HG02840 (cell line): ENCODE data around the gene EIF4E3.
A peak's percentile ranks its signal among the peaks of the same experiment; 100 is the strongest.

Experiments
- ATAC-seq: cut with Tn5 transposase; IDR thresholded peaks from one replicate; pipeline ENCODE4 v1.9.1; 2021; ENCODE audit warnings: mild to moderate bottlenecking, moderate library complexity, moderate number of reproducible peaks; ENCODE audit not compliant: unreplicated experiment, low FRiP score

The EIF4E3 gene

GRCh38 chr3:71724171-71724453 is 1.1 kb downstream of the EIF4E3 start:
- ATAC-seq: no peak

GRCh38 chr3:71723452-71724170 is 1.6 kb downstream of the EIF4E3 start:
- ATAC-seq: no peak

GRCh38 chr3:71722693-71723092 is 2.5 kb downstream of the EIF4E3 start:
- ATAC-seq: no peak

- ATAC-seq: no peak
Observed at GRCh38 chr3:71721651-71722157, 3.5 kb downstream of the EIF4E3 start.

- no peak for ATAC-seq
Observed at GRCh38 chr3:71721002-71721401, 4.2 kb downstream of the EIF4E3 start.

- no peak for ATAC-seq
Observed at GRCh38 chr3:71718072-71718471, 7.1 kb downstream of the EIF4E3 start.

- no peak for ATAC-seq
Observed at GRCh38 chr3:71714595-71714994, 10.6 kb downstream of the EIF4E3 start.

GRCh38 chr3:71713041-71713440 is 12.2 kb downstream of the EIF4E3 start:
- ATAC-seq: no peak

- peak; percentile 56 for ATAC-seq
Observed at GRCh38 chr3:71710906-71711494, 14.2 kb downstream of the EIF4E3 start.

GRCh38 chr3:71709908-71710511 is 15.2 kb downstream of the EIF4E3 start:
- ATAC-seq: no peak

- no peak for ATAC-seq
Observed at GRCh38 chr3:71708476-71709105, 16.6 kb downstream of the EIF4E3 start.

GRCh38 chr3:71707595-71707994 is 17.6 kb downstream of the EIF4E3 start:
- no peak for ATAC-seq

- no peak for ATAC-seq
Observed at GRCh38 chr3:71705681-71706080, 19.5 kb downstream of the EIF4E3 start.

GRCh38 chr3:71704915-71705314 is 20.3 kb downstream of the EIF4E3 start:
- no peak for ATAC-seq

GRCh38 chr3:71703797-71704196 is 21.4 kb downstream of the EIF4E3 start:
- no peak for ATAC-seq

GRCh38 chr3:71702131-71703024 is 22.8 kb downstream of the EIF4E3 start:
- no peak for ATAC-seq

GRCh38 chr3:71701251-71701762 is 23.9 kb downstream of the EIF4E3 start:
- ATAC-seq: no peak

GRCh38 chr3:71695000-71695482 is 30.2 kb downstream of the EIF4E3 start:
- ATAC-seq: no peak

- ATAC-seq: no peak
Observed at GRCh38 chr3:71694358-71694999, 30.7 kb downstream of the EIF4E3 start.

- ATAC-seq: no peak
Observed at GRCh38 chr3:71693641-71694040, 31.6 kb downstream of the EIF4E3 start.
